ENCODE measurements around the gene MYMK.
"Not testable (repeated sequence)": the region's sequence is repeated elsewhere in the genome, so short reads cannot be mapped to it uniquely, and the experiment has no call there.

Gene MYMK

GRCh38 chr9:133524679-133525228 is at the start of gene MYMK:
Gene MYMK (minus strand): TSS chr9:133524959. CDS start chr9:133524844, 115 bp downstream.
- DNase-seq, result no peak

- DNase-seq, result no peak
Measured at GRCh38 chr9:133573791-133574515, 49.2 kb upstream of the MYMK start.

GRCh38 chr9:133572821-133573361 is 48.1 kb upstream of the MYMK start:
- peak; percentile 70 for DNase-seq

- no peak for DNase-seq
Measured at GRCh38 chr9:133571896-133572595, 47.3 kb upstream of the MYMK start.

GRCh38 chr9:133571391-133571890 is 46.7 kb upstream of the MYMK start:
- DNase-seq, result no peak

GRCh38 chr9:133570691-133571080 is 45.9 kb upstream of the MYMK start:
- no peak for DNase-seq

- no peak for DNase-seq
Measured at GRCh38 chr9:133569891-133570690, 45.3 kb upstream of the MYMK start.

- DNase-seq, result no peak
Measured at GRCh38 chr9:133569121-133569785, 44.5 kb upstream of the MYMK start.

- DNase-seq, result no peak
Measured at GRCh38 chr9:133568186-133568585, 43.4 kb upstream of the MYMK start.

GRCh38 chr9:133566817-133567216 is 42.1 kb upstream of the MYMK start:
- DNase-seq, result no peak

GRCh38 chr9:133566382-133566781 is 41.6 kb upstream of the MYMK start:
- DNase-seq, result no peak

GRCh38 chr9:133564451-133565116 is 39.8 kb upstream of the MYMK start:
- no peak for DNase-seq

- DNase-seq, result not testable (repeated sequence)
Measured at GRCh38 chr9:133563814-133564213, 39.1 kb upstream of the MYMK start.

- DNase-seq, result no peak
Measured at GRCh38 chr9:133563291-133563796, 38.6 kb upstream of the MYMK start.

GRCh38 chr9:133562611-133563290 is 38.0 kb upstream of the MYMK start:
- no peak for DNase-seq

- no peak for DNase-seq
Measured at GRCh38 chr9:133561976-133562554, 37.3 kb upstream of the MYMK start.

- DNase-seq, result no peak
Measured at GRCh38 chr9:133560944-133561343, 36.2 kb upstream of the MYMK start.

- no peak for DNase-seq
Measured at GRCh38 chr9:133560311-133560710, 35.6 kb upstream of the MYMK start.

- DNase-seq, result peak; percentile 70
Measured at GRCh38 chr9:133558191-133559126, 33.7 kb upstream of the MYMK start.

Measured in left hindlimb (tissue), 1 donor.